WTC11 (cell line): Measurements from ENCODE around the gene RCN2. TPM values are rescaled to one million over a fixed set of nuclear protein-coding genes. Genes with fewer than 3 reads are reported as not detected.

ENCODE experiments used
- ATAC-seq: fragments of 200-7000 bp; cut with Tn5 transposase; 2 replicates; pipeline ENCODE4 v1.10.0; 2021; ENCODE audit warnings: mild to moderate bottlenecking, moderate library complexity
- CTCF ChIA-PET: fragments of 300-600 bp; sonication (Branson Sonifier 250); formaldehyde crosslinking; loops from one replicate; lab custom pipeline; 2021; ENCODE audit warnings: antibody characterized with exemption; lab: Charles Lee
- POLR2A ChIA-PET: fragments of 350-600 bp; sonication (Branson Sonifier 250); formaldehyde crosslinking; loops from one replicate; lab custom pipeline; 2021; ENCODE audit warnings: antibody characterized with exemption; lab: Charles Lee
- DNase-seq: peaks from one replicate; pipeline ENCODE4 v3.0.0; 2021; ENCODE audit warnings: low spot score
- H3K27ac Mint-ChIP-seq: 2 replicates; pipeline ENCODE4 v1.8.0; 2021; ENCODE audit warnings: mixed read lengths
- H3K27me3 Mint-ChIP-seq: 2 replicates; pipeline ENCODE4 v1.8.0; 2021; ENCODE audit warnings: low read depth, mild to moderate bottlenecking, moderate library complexity, mixed read lengths
- H3K36me3 Mint-ChIP-seq: 2 replicates; pipeline ENCODE4 v1.8.0; 2021; ENCODE audit warnings: mixed read lengths
- H3K4me1 Mint-ChIP-seq: 2 replicates; pipeline ENCODE4 v1.8.0; 2022; ENCODE audit warnings: mixed read lengths
- H3K4me3 Mint-ChIP-seq: 2 replicates; pipeline ENCODE4 v1.8.0; 2021; ENCODE audit warnings: mild to moderate bottlenecking, moderate library complexity, mixed read lengths
- H3K9me3 Mint-ChIP-seq: 2 replicates; pipeline ENCODE4 v1.8.0; 2021; ENCODE audit warnings: mixed read lengths
- ELF4 ChIP-seq: sonication (generic); formaldehyde crosslinking; IDR thresholded peaks from 2 replicates; pipeline ENCODE4 v1.8.1; 2022; ENCODE audit warnings: low read depth, mild to moderate bottlenecking, moderate library complexity, missing genetic modification reagents
- EMX1 ChIP-seq: fragments of 250-450 bp; sonication (Bioruptor Pico); IDR thresholded peaks from 2 replicates; pipeline ENCODE4 v1.8.0; 2021; ENCODE audit warnings: mild to moderate bottlenecking
- FOXJ3 ChIP-seq: sonication (generic); formaldehyde crosslinking; IDR thresholded peaks from 2 replicates; pipeline ENCODE4 v1.9.0; 2021; ENCODE audit warnings: missing genetic modification reagents, mild to moderate bottlenecking, borderline replicate concordance
- GABPB1 ChIP-seq: sonication (generic); formaldehyde crosslinking; IDR thresholded peaks from 2 replicates; pipeline ENCODE4 v1.8.1; 2023; ENCODE audit warnings: mild to moderate bottlenecking, missing genetic modification reagents
- HMGA2 ChIP-seq: fragments of 250-450 bp; sonication (Bioruptor Pico); IDR thresholded peaks from 2 replicates; pipeline ENCODE4 v1.4.0; 2021; ENCODE audit warnings: mild to moderate bottlenecking, moderate library complexity
- IRF2 ChIP-seq: sonication (generic); formaldehyde crosslinking; IDR thresholded peaks from 2 replicates; pipeline ENCODE4 v1.8.0; 2022; ENCODE audit warnings: low read depth, missing genetic modification reagents, borderline replicate concordance
- MYBL2 ChIP-seq: sonication (generic); formaldehyde crosslinking; IDR thresholded peaks from 2 replicates; pipeline ENCODE4 v1.8.1; 2023; ENCODE audit warnings: mild to moderate bottlenecking, moderate library complexity, missing genetic modification reagents
- NFATC4 ChIP-seq: fragments of 250-450 bp; sonication (Bioruptor Pico); IDR thresholded peaks from 2 replicates; pipeline ENCODE4 v1.9.0; 2021; ENCODE audit warnings: mild to moderate bottlenecking
- SP1 ChIP-seq: sonication (generic); formaldehyde crosslinking; conservative IDR thresholded peaks from 2 replicates; pipeline ENCODE4 v1.8.1; 2022; ENCODE audit warnings: missing genetic modification reagents
- ZNF219 ChIP-seq: sonication (generic); formaldehyde crosslinking; IDR thresholded peaks from 2 replicates; pipeline ENCODE4 v1.8.0; 2023; ENCODE audit warnings: missing genetic modification reagents, mild to moderate bottlenecking, borderline replicate concordance
- total RNA-seq: library from RNA; stranded (reverse); gene quantifications from 3 replicates; pipeline ENCODE4 v1.2.3, GENCODE V29; 2021
- TF ChIP-seq, protein P1 (sequence below): sonication (generic); formaldehyde crosslinking; IDR thresholded peaks from 2 replicates; pipeline ENCODE4 v1.8.0; 2022; ENCODE audit warnings: mild to moderate bottlenecking, missing genetic modification reagents
- TF ChIP-seq, protein P2 (sequence below): sonication (generic); formaldehyde crosslinking; IDR thresholded peaks from 2 replicates; pipeline ENCODE4 v1.8.1; 2023; ENCODE audit warnings: mild to moderate bottlenecking, missing genetic modification reagents, moderate library complexity
- TF ChIP-seq, protein P3 (sequence below): sonication (generic); formaldehyde crosslinking; IDR thresholded peaks from 2 replicates; pipeline ENCODE4 v1.8.1; 2022; ENCODE audit warnings: mild to moderate bottlenecking, moderate library complexity, missing genetic modification reagents
- TF ChIP-seq, protein P4 (sequence below): sonication (generic); formaldehyde crosslinking; IDR thresholded peaks from 2 replicates; pipeline ENCODE4 v1.8.1; 2023; ENCODE audit warnings: mild to moderate bottlenecking, missing genetic modification reagents
- TF ChIP-seq, protein P5 (sequence below): sonication (generic); formaldehyde crosslinking; IDR thresholded peaks from 2 replicates; pipeline ENCODE4 v1.8.0; 2022; ENCODE audit warnings: mild to moderate bottlenecking, missing genetic modification reagents
- TF ChIP-seq, protein P6 (sequence below): fragments of 250-450 bp; sonication (Bioruptor Pico); IDR thresholded peaks from 2 replicates; pipeline ENCODE4 v1.9.0; 2021; ENCODE audit warnings: mild to moderate bottlenecking, borderline replicate concordance
- TF ChIP-seq, protein P7 (sequence below): sonication (generic); formaldehyde crosslinking; IDR thresholded peaks from 2 replicates; pipeline ENCODE4 v1.8.1; 2022; ENCODE audit warnings: low read depth, mild to moderate bottlenecking, moderate library complexity, missing genetic modification reagents, borderline replicate concordance

RCN2 gene
- total RNA-seq, 1 experiment from 2014 or later = 112 TPM

DNA sequence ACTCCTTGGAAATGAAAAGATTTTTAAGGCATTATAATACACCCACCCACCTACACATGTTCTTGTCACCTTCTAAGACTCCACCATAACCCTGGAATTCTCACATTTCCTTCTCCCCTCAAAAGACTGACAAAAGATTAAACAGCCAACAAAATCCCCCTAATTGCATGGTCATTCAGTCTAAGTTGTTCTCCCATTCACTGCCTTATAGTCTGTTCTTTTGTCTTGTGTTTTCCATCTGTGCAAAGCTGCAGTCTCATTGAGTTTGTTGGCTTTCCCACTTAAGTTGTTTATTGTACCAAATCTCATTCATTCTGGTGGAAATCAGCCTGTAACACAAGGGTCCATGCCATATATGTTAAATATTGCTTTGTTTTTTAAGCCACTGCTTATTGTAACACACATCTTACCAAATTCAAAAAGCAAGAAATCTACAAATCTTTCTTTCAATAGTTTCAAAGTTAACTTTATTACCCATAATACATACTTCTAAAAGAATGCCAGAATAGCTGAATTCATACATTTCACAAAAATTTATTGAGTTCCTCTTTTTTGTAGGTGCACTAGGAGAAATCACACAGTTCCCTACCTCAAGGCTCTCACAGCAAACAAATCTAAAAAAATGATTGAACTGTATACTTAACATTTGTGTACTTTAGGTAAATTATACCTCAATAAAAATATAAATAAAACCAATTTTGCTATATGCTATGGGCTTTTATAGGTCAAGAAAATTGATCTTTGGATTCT is 2.4 kb upstream of the RCN2 start:
- TF ChIP-seq, protein P1, sequence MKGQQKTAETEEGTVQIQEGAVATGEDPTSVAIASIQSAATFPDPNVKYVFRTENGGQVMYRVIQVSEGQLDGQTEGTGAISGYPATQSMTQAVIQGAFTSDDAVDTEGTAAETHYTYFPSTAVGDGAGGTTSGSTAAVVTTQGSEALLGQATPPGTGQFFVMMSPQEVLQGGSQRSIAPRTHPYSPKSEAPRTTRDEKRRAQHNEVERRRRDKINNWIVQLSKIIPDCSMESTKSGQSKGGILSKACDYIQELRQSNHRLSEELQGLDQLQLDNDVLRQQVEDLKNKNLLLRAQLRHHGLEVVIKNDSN = no peak
- TF ChIP-seq, protein P2, sequence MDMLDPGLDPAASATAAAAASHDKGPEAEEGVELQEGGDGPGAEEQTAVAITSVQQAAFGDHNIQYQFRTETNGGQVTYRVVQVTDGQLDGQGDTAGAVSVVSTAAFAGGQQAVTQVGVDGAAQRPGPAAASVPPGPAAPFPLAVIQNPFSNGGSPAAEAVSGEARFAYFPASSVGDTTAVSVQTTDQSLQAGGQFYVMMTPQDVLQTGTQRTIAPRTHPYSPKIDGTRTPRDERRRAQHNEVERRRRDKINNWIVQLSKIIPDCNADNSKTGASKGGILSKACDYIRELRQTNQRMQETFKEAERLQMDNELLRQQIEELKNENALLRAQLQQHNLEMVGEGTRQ (CRISPR knock-in tag) = no peak
- TF ChIP-seq EMX1 (CRISPR knock-in tag) = no peak
- TF ChIP-seq, protein P3, sequence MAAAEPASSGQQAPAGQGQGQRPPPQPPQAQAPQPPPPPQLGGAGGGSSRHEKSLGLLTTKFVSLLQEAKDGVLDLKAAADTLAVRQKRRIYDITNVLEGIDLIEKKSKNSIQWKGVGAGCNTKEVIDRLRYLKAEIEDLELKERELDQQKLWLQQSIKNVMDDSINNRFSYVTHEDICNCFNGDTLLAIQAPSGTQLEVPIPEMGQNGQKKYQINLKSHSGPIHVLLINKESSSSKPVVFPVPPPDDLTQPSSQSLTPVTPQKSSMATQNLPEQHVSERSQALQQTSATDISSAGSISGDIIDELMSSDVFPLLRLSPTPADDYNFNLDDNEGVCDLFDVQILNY (CRISPR knock-in tag) = no peak
- TF ChIP-seq ZNF219 (CRISPR knock-in tag) = no peak
- no peak for TF ChIP-seq ELF4
- TF ChIP-seq, protein P4, sequence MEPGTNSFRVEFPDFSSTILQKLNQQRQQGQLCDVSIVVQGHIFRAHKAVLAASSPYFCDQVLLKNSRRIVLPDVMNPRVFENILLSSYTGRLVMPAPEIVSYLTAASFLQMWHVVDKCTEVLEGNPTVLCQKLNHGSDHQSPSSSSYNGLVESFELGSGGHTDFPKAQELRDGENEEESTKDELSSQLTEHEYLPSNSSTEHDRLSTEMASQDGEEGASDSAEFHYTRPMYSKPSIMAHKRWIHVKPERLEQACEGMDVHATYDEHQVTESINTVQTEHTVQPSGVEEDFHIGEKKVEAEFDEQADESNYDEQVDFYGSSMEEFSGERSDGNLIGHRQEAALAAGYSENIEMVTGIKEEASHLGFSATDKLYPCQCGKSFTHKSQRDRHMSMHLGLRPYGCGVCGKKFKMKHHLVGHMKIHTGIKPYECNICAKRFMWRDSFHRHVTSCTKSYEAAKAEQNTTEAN (CRISPR knock-in tag) = no peak
- no peak for TF ChIP-seq IRF2 (CRISPR knock-in tag)
- no peak for TF ChIP-seq FOXJ3 (CRISPR knock-in tag)
- TF ChIP-seq HMGA2 (CRISPR knock-in tag) = no peak
- no peak for TF ChIP-seq NFATC4 (CRISPR knock-in tag)
- Mint-ChIP-seq H3K36me3 (peaks cover 13% of the 10 kb centered on the region), H3K4me1 (peaks cover 18% of the 10 kb centered on the region), H3K27me3 (no peaks in the 10 kb centered on the region; the same call in 1 of the 2 replicates), H3K9me3 (no peaks in the 10 kb centered on the region), H3K27ac (no peak overlapping the region), H3K4me3 (no peak overlapping the region)
- no peak for DNase-seq
- ATAC-seq = no peak
- POLR2A ChIA-PET = no interaction called here
- CTCF ChIA-PET = no interaction called here

DNA sequence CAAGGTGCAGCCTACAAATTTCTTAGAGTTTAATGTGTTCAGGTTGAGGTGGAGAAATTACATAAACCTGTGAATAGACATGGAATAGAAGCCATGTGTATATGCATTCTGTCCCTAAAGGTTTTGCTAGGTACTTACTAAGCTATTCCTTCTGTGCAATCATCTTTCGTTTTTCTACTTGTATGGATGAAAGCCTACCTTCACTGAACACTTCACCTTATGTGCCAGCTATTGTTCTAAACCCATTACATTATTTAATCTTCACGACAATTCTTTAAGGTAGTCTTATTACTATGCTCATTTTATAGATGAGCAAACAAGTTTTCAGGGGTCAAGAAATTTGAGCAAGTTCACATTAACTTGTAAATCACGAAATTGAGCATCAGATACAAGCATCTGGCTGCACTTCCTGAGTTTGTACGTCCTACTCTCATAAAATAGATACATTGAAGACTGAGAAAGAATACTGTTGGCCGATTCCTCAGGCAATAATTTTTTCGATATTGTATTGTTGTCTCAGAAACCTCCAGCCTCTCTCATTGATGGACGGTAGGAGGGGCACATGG is 635 bp upstream of the RCN2 start:
- Mint-ChIP-seq H3K4me1 (peaks cover 21% of the 10 kb centered on the region), H3K36me3 (peaks cover 30% of the 10 kb centered on the region), H3K4me3 (peak overlapping the region; percentile 76), H3K27ac (peak overlapping the region; percentile 86), H3K9me3 (no peaks in the 10 kb centered on the region), H3K27me3 (no peaks in the 10 kb centered on the region)
- ATAC-seq (no peak), DNase-seq (no peak)
- TF ChIP-seq GABPB1 (CRISPR knock-in tag) = peak; percentile 44; the same call in 1 of the 2 replicates
- no peak for TF ChIP-seq MYBL2
- ChIA-PET POLR2A (interaction anchor here (1.0 to 1.7 kb wide), 3 partner anchors 12 to 25 kb away, joined by 3 to 8 read pairs (median 3); partner anchors contain the start of gene SCAPER), CTCF (interaction anchor here (0.6 to 1.2 kb wide), 2 partner anchors 11 to 59 kb away, joined by 3 to 5 read pairs; no protein-coding TSS in a partner anchor)

DNA sequence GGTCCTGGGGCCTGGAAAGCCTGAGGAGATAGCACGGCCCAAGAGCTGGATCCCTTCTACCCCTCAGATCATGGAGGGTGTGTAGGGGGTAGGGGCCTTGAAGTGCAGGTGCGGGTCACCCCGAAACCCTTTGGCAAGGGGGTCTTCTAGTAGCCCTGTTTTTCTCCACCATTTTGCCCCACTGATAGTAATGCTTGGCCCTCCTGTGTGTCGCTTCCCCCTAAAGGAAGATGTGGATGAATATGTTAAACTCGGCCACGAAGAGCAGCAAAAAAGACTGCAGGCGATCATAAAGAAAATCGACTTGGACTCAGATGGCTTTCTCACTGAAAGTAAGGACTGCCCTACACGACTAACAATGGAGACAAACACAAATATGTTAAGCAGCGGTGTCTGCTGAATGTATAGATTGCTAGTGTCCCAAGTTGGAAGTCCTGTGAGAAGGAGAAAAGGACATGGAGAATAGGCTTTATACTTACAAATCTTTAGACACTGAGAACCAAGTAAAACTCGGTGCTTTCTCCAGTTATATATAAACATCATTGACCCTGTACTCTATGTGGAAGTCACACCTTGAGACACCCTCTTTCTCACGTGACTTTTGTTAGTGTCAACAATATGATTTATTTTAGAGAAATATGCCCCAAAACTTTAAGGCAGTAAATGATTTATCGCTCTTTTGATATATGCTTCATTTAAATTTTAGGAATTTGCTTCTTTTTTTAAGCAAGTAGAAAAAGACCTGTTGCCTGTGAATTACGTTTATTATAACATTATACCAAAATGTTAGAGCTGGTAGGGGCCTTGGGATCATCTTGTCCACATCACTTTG is 802 bp downstream of the RCN2 start:
- Mint-ChIP-seq H3K27ac (peak overlapping the region; percentile 69), H3K4me1 (peaks cover 21% of the 10 kb centered on the region), H3K27me3 (no peaks in the 10 kb centered on the region), H3K9me3 (no peaks in the 10 kb centered on the region), H3K36me3 (peaks cover 39% of the 10 kb centered on the region), H3K4me3 (peak overlapping the region; percentile 88)
- ATAC-seq (no peak), DNase-seq (no peak)
- POLR2A ChIA-PET = interaction anchor here (0.8 to 1.7 kb wide), 3 partner anchors 8 to 27 kb away, joined by 3 to 8 read pairs (median 6); partner anchors contain the start of gene SCAPER
- CTCF ChIA-PET = interaction anchor here (1.0 to 1.2 kb wide), 2 partner anchors 9 to 27 kb away, joined by 3 to 5 read pairs; no protein-coding TSS in a partner anchor
- TF ChIP-seq, protein P4 (CRISPR knock-in tag) = no peak
- no peak for TF ChIP-seq SP1 (CRISPR knock-in tag)
- TF ChIP-seq, protein P5, sequence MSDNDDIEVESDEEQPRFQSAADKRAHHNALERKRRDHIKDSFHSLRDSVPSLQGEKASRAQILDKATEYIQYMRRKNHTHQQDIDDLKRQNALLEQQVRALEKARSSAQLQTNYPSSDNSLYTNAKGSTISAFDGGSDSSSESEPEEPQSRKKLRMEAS (CRISPR knock-in tag) = 0 out of 2 replicates have a peak, but pooled peaks have one; percentile 37
- TF ChIP-seq, protein P6, sequence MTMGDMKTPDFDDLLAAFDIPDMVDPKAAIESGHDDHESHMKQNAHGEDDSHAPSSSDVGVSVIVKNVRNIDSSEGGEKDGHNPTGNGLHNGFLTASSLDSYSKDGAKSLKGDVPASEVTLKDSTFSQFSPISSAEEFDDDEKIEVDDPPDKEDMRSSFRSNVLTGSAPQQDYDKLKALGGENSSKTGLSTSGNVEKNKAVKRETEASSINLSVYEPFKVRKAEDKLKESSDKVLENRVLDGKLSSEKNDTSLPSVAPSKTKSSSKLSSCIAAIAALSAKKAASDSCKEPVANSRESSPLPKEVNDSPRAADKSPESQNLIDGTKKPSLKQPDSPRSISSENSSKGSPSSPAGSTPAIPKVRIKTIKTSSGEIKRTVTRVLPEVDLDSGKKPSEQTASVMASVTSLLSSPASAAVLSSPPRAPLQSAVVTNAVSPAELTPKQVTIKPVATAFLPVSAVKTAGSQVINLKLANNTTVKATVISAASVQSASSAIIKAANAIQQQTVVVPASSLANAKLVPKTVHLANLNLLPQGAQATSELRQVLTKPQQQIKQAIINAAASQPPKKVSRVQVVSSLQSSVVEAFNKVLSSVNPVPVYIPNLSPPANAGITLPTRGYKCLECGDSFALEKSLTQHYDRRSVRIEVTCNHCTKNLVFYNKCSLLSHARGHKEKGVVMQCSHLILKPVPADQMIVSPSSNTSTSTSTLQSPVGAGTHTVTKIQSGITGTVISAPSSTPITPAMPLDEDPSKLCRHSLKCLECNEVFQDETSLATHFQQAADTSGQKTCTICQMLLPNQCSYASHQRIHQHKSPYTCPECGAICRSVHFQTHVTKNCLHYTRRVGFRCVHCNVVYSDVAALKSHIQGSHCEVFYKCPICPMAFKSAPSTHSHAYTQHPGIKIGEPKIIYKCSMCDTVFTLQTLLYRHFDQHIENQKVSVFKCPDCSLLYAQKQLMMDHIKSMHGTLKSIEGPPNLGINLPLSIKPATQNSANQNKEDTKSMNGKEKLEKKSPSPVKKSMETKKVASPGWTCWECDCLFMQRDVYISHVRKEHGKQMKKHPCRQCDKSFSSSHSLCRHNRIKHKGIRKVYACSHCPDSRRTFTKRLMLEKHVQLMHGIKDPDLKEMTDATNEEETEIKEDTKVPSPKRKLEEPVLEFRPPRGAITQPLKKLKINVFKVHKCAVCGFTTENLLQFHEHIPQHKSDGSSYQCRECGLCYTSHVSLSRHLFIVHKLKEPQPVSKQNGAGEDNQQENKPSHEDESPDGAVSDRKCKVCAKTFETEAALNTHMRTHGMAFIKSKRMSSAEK (CRISPR knock-in tag) = no peak
- TF ChIP-seq, protein P7, sequence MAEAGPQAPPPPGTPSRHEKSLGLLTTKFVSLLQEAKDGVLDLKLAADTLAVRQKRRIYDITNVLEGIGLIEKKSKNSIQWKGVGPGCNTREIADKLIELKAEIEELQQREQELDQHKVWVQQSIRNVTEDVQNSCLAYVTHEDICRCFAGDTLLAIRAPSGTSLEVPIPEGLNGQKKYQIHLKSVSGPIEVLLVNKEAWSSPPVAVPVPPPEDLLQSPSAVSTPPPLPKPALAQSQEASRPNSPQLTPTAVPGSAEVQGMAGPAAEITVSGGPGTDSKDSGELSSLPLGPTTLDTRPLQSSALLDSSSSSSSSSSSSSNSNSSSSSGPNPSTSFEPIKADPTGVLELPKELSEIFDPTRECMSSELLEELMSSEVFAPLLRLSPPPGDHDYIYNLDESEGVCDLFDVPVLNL (CRISPR knock-in tag) = no peak
